ENCODE results near the gene SNED1. TPM values are rescaled to one million over a fixed set of nuclear protein-coding genes. Genes with fewer than 3 reads are reported as not detected.

The SNED1 gene
- total RNA-seq, 2 experiments from 2014 or later = 2.8 to 13.6 TPM

DNA sequence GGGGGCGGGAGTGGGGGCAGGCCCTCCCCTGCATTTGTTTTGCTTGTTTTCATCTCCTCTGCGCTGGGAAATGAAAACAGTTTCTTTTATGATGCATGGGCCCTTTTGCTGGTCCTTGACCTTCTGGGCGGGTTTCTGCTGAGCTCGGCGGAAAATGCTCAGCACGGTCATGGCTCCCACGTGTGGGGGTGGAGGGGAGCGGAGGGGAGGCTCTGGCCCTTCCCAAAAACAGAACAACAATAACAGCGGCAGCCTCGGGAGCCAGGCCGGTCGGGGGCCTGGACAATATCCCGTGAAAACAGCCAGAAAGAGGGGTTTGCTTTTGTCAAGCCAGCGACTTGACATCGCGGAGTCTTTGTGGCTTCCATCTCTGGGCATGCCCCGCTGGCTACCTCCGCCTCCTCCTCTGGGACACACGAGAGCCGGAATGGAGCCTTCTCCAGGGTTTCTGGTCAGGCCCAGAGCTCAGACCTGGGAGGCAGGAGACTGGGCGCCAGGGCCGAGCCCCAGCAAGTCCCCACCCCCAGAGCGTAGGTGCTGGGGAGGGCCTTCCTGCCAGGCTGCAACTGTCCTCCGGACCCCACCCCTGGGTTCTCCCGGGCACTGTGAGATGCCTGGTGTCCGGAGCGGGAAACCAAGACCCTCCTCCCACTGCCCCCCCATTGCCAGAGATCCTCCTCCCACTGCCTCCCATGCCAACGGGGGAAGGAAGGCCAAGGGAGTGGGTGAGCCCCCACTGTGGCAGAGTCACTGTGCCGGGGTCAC is 35.9 kb upstream of the SNED1 start:
- Histone ChIP-seq H3K27ac (ENCODE audit: low read depth, low read length, poor library complexity, severe bottlenecking) (no peak overlapping the region), H3K36me3 (ENCODE audit: insufficient read depth, low read length) (no peaks in the 10 kb centered on the region), H3K79me2 (ENCODE audit: insufficient read depth, low read depth, low read length) (no peaks in the 10 kb centered on the region), H3K4me1 (ENCODE audit: insufficient read depth, low read length, poor library complexity, severe bottlenecking) (no peaks in the 10 kb centered on the region), H2AFZ (ENCODE audit: low read length) (no peak overlapping the region), H3K9me3 (ENCODE audit: low read length) (no peaks in the 10 kb centered on the region), H4K20me1 (ENCODE audit: insufficient read depth, low read length) (no peaks in the 10 kb centered on the region), H3K4me2 (ENCODE audit: low read length) (no peak overlapping the region), H3K9me2 (ENCODE audit: insufficient read depth, low read length) (no peaks in the 10 kb centered on the region), H3K4me3 (ENCODE audit: low read depth, low read length, poor library complexity, severe bottlenecking) (no peak overlapping the region)
- DNase-seq (ENCODE audit: low spot score) = no peak
- TF ChIP-seq CTCF (conservative IDR thresholded peaks at IDR 0.05; ENCODE audit: low read length) (no peak), EZH2phosphoT487 (IDR thresholded peaks at IDR 0.05; ENCODE audit: borderline replicate concordance, low read depth, low read length) (no peak)
- intact Hi-C loops (cut with micrococcal nuclease; ENCODE audit: unreplicated experiment) = no loop called here
- BruUV-seq (replicated peaks) = no TSS peak
- CTCF ChIA-PET (ENCODE audit: unreplicated experiment) = no interaction called here
- POLR2A ChIA-PET = interaction anchor here (0.6 kb wide), 1 partner anchor 61 kb away, joined by 4 read pairs; no protein-coding TSS in a partner anchor

GRCh38 chr2:240963065-240963867 is 35.2 kb upstream of the SNED1 start:
- no peak overlapping the region for H3K4me2 ChIP-seq (ENCODE audit: low read length)
- H3K36me3 ChIP-seq (ENCODE audit: insufficient read depth, low read length) = no peaks in the 10 kb centered on the region
- ChIA-PET CTCF (ENCODE audit: unreplicated experiment) (no interaction called here), POLR2A (no interaction called here)
- H4K20me1 ChIP-seq (ENCODE audit: insufficient read depth, low read length) = no peaks in the 10 kb centered on the region
- BruUV-seq (replicated peaks) = no TSS peak
- H2AFZ ChIP-seq (ENCODE audit: low read length) = no peak overlapping the region
- H3K27ac ChIP-seq (ENCODE audit: low read depth, low read length, poor library complexity, severe bottlenecking) = no peak overlapping the region
- no peak for DNase-seq (ENCODE audit: low spot score)
- H3K9me2 ChIP-seq (ENCODE audit: insufficient read depth, low read length) = no peaks in the 10 kb centered on the region
- no peaks in the 10 kb centered on the region for H3K79me2 ChIP-seq (ENCODE audit: insufficient read depth, low read depth, low read length)
- intact Hi-C loops (cut with micrococcal nuclease; ENCODE audit: unreplicated experiment) = no loop called here
- TF ChIP-seq EZH2phosphoT487 (IDR thresholded peaks at IDR 0.05; ENCODE audit: borderline replicate concordance, low read depth, low read length) = no peak
- no peak for TF ChIP-seq CTCF (conservative IDR thresholded peaks at IDR 0.05; ENCODE audit: low read length)
- H3K4me1 ChIP-seq (ENCODE audit: insufficient read depth, low read length, poor library complexity, severe bottlenecking) = no peaks in the 10 kb centered on the region
- no peaks in the 10 kb centered on the region for H3K9me3 ChIP-seq (ENCODE audit: low read length)
- no peak overlapping the region for H3K4me3 ChIP-seq (ENCODE audit: low read depth, low read length, poor library complexity, severe bottlenecking)

Data from OCI-LY7 (cell line).